T-helper 1 cell treated with Interleukin-12 subunit alpha and Interleukin-12 subunit beta and Interleukin-4 antibody, amounts not matched to agents 30 μg/mL and 1 μg/mL, for 36 hours (primary cell): ENCODE data around the gene KRTAP5-8.
"Not testable (repeated sequence)": the region's sequence is repeated elsewhere in the genome, so short reads cannot be mapped to it uniquely, and the experiment has no call there.

Experiments used
- H3K27ac Mint-ChIP-seq: one replicate; pipeline ENCODE4 v1.8.0; 2021; ENCODE audit warnings: mild to moderate bottlenecking, mixed read lengths
- H3K27me3 Mint-ChIP-seq: one replicate; pipeline ENCODE4 v1.8.0; 2021; ENCODE audit warnings: low read depth, mixed read lengths
- H3K36me3 Mint-ChIP-seq: one replicate; pipeline ENCODE4 v1.8.0; 2021; ENCODE audit warnings: low read depth, mixed read lengths
- H3K4me1 Mint-ChIP-seq: one replicate; pipeline ENCODE4 v1.8.0; 2021; ENCODE audit warnings: low read depth, mixed read lengths
- H3K4me3 Mint-ChIP-seq: one replicate; pipeline ENCODE4 v1.8.0; 2021; ENCODE audit warnings: mild to moderate bottlenecking, moderate library complexity, mixed read lengths
- H3K9me3 Mint-ChIP-seq: one replicate; pipeline ENCODE4 v1.8.0; 2021; ENCODE audit warnings: mixed read lengths

Gene KRTAP5-8

DNA sequence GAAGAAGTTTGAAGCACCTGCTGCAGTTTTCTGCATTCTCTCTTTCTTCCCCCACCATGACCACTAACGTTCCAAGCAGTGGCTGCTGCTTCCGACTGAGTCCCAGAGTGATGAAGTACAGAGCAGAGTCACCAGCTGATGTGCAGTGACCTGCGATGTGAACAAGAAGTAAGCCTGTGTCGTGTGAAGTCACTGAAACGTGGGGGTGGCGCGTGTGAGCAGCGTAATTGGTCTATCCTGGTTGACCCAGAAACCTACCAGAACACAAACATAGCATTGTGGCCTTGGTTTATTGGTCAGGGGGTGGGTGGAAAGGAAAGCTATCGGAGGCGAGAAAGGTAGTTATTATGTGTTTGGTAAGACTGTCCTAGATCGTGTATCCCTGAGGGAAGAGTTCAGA, 7.2 kb upstream of the KRTAP5-8 start:
- Mint-ChIP-seq H3K4me1 (no peaks in the 10 kb centered on the region), H3K27ac (no peak overlapping the region), H3K27me3 (no peaks in the 10 kb centered on the region), H3K9me3 (no peaks in the 10 kb centered on the region), H3K4me3 (no peak overlapping the region), H3K36me3 (no peaks in the 10 kb centered on the region)

DNA sequence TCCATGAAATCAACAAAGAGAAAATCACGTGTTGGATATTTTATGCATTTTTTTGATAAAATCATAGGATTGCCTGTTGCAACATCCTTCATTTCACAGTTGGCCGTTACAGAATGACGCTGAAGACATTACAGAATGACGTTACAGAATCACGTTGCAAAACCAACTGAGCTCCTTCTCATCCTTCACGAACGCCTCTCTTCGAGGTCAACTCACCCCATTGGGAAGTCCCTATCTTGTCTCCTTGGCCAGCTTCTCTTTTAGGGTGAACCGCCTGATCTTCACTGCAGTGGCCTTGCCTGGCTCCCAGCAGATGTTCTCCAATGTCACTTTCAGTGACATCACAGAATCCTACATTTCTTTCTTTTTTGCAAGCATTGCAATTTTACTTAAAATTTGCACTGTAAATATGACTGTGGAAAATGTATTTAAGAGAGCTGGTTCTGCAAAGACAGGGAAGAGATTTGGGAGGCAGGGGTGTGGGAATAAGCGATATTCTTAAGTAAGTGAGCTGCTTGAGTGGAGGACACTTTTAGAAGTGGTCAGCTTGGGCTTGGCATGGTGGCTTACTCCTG, 5.7 kb upstream of the KRTAP5-8 start:
- H3K9me3 Mint-ChIP-seq = no peaks in the 10 kb centered on the region
- no peak overlapping the region for H3K27ac Mint-ChIP-seq
- no peaks in the 10 kb centered on the region for H3K4me1 Mint-ChIP-seq
- no peaks in the 10 kb centered on the region for H3K36me3 Mint-ChIP-seq
- no peaks in the 10 kb centered on the region for H3K27me3 Mint-ChIP-seq
- H3K4me3 Mint-ChIP-seq = no peak overlapping the region

DNA sequence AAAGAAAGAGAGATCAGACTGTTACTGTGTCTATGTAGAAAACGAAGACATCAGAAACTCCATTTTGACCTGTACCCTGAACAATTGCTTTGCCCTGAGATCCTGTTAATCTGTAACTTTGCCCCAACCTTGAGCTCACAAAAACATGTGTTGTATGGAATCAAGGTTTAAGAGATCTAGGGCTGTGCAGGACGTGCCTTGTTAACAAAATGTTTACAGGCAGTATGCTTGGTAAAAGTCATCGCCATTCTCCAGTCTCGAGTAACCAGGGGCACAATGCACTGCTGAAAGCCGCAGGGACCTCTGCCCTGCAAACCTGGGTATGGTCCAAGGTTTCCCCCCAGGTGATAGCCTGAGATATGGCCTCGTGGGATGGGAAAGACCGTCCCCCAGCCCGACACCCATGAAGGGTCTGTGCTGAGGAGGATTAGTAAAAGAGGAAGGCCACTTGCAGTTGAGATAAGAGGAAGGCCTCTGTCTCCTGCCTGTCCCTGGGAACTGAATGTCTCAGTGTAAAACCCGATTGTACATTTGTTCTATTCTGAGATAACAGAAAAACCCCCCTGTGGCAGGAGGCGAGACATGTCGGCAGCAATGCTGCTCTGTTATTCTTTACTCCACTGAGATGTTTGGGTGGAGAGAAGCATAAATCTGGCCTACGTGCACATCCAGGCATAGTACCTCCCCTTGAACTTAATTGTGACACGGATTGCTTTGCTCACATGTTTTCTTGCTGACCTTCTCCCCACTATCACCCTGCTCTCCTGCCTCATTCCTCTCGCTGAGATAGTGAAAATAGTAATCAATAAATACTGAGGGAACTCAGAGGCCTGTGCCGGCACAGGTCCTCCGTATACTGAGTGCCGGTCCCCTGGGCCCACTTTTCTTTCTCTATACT, 2.9 kb upstream of the KRTAP5-8 start:
- H3K9me3 Mint-ChIP-seq, H3K27ac Mint-ChIP-seq, H3K4me3 Mint-ChIP-seq, H3K27me3 Mint-ChIP-seq, H3K4me1 Mint-ChIP-seq, H3K36me3 Mint-ChIP-seq: not testable (repeated sequence)

DNA sequence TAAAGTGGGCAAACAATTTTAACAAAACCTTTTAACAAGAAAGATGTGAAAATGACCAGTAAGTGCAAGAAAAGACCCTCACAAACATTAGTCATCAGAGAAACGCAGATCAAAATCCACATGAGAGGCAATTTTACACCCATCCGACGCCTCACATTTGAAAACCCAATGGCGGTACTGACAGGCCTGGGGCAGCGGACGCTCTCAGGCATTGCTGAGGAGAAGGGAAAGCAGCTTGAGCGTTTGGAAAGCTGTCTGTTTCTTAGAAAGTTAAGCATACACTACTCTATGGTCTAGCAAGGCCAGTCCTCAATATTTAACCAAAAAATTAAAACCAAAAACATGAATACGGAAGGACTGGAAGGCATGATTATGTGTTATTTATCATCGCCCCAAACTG, 2.0 kb upstream of the KRTAP5-8 start:
- no peak overlapping the region for H3K4me3 Mint-ChIP-seq
- H3K27ac Mint-ChIP-seq = no peak overlapping the region
- no peaks in the 10 kb centered on the region for H3K27me3 Mint-ChIP-seq
- no peaks in the 10 kb centered on the region for H3K36me3 Mint-ChIP-seq
- H3K9me3 Mint-ChIP-seq = peaks cover 4% of the 10 kb centered on the region
- no peaks in the 10 kb centered on the region for H3K4me1 Mint-ChIP-seq

DNA sequence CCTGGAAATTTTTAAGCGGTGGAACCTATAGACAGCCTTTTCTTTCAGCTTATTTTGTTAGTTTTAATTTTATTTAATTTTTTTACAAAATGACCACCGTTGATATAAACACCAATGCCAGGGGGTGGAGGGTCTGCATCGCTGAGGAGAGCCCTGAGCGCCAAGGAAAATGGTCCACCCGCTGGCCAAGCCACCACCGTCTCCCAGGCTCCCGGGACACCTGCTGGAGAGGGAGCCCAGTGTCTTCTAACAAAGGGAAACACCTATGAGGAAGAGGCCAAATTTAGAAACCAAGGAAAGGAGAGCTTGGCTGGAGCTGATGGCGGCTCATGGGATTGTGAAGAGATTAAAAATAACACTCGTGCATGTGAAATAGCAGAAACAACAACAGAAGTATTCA, 288 bp upstream of the KRTAP5-8 start:
- H3K27me3 Mint-ChIP-seq = no peaks in the 10 kb centered on the region
- H3K9me3 Mint-ChIP-seq = peaks cover 11% of the 10 kb centered on the region
- no peak overlapping the region for H3K4me3 Mint-ChIP-seq
- H3K27ac Mint-ChIP-seq = no peak overlapping the region
- H3K36me3 Mint-ChIP-seq = no peaks in the 10 kb centered on the region
- H3K4me1 Mint-ChIP-seq = no peaks in the 10 kb centered on the region

DNA sequence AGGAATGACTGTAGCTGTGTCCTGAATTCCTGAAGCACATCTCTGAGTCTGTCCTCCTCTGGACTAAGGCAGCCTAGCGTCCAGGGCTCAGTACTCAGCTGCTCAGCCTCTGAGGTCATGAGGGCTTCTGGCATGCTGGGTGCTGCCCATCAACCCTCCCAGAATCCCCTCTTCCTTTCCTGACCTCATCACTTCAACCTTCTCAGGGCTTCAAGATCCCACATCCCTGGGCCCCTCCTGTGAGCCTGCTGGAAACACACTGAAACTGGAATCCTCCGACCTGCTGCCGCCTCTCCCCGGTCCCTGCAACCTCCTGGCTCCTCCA, 803 bp downstream of the KRTAP5-8 start:
- Mint-ChIP-seq H3K36me3 (no peaks in the 10 kb centered on the region), H3K9me3 (peaks cover 11% of the 10 kb centered on the region), H3K27me3 (no peaks in the 10 kb centered on the region), H3K4me1 (no peaks in the 10 kb centered on the region), H3K4me3 (no peak overlapping the region), H3K27ac (no peak overlapping the region)

DNA sequence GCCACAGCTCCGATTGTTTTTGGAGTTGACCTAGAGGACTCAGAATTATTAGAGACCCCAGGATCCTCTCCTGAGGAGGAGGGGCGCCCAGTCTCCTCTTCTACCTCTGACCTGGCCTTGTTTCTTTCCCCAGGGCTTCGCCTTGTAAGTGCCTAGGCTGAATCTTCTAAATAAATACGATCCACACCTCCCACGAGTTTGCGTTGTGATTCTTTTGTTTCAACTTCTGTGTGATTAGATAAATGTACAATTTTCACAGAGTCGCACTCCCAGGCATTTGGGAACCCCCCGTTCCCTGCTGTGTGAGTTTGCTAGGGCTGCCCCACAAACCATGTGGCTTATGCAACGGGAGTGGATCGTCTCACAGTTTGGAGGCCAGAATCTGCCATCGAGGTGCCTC, 1.2 kb downstream of the KRTAP5-8 start:
- Mint-ChIP-seq H3K9me3 (peaks cover 11% of the 10 kb centered on the region), H3K4me3 (no peak overlapping the region), H3K36me3 (no peaks in the 10 kb centered on the region), H3K4me1 (peaks cover 1% of the 10 kb centered on the region), H3K27me3 (no peaks in the 10 kb centered on the region), H3K27ac (no peak overlapping the region)

DNA sequence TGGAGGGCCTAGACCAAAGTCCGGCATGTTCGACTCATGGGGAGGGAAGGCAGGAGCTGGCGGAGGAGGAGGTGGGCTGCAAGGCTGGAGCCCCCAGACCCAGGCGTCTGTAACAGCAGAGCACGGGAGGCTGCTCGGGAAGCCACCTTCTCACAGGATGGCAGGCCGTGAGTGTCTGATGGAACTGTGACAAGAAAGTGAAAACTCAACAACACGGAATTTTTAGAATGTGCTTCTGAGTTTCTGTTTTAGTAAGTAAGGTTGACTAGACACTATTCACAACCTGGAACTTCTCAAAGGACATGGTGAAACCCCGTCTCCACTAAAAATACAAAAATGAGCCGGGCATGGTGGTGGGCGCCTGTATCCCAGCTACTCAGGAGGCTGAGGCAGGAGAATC, 2.1 kb downstream of the KRTAP5-8 start:
- not testable (repeated sequence) for H3K27ac Mint-ChIP-seq, H3K4me3 Mint-ChIP-seq, H3K27me3 Mint-ChIP-seq, H3K4me1 Mint-ChIP-seq, H3K36me3 Mint-ChIP-seq
- H3K9me3 Mint-ChIP-seq = peaks cover 13% of the 10 kb centered on the region

DNA sequence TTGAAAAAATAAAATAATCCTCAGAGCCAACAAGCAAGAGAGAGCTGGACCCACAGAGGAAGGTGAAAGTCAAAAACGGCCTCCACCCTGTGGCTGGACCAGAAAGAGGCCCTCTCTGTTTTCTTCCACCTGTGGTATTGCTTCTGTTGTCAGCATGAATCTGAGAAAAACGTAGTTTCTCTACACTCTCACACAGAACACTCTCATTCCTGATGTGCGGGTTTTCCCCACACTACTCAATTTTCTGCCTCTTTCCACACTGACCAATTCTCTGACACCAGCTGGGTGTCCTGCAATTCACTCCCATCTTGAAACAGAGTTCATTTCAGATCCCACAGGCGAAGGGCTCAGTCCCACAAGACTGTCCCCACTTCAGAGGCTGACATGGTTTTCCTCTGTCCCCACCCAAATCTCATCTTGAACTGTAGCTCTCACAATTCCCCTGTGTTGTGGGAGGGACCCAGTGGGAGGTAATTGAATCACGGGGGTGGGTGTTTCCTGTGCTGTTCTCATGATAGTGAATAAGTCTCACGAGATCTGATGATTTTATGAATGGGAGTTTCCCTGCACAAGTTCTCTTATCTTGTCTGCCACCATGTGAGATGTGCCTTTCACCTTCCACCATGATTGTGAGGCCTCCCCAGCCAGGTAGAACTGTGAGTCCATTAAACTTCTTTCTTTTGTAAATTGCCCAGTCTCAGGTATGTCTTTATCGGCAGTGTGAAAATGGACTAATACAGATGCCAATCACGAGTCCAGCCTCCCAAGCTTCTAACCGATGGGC, 2.9 kb downstream of the KRTAP5-8 start:
- H3K36me3 Mint-ChIP-seq, H3K4me3 Mint-ChIP-seq, H3K4me1 Mint-ChIP-seq, H3K27me3 Mint-ChIP-seq, H3K27ac Mint-ChIP-seq: not testable (repeated sequence)
- H3K9me3 Mint-ChIP-seq = peaks cover 16% of the 10 kb centered on the region

DNA sequence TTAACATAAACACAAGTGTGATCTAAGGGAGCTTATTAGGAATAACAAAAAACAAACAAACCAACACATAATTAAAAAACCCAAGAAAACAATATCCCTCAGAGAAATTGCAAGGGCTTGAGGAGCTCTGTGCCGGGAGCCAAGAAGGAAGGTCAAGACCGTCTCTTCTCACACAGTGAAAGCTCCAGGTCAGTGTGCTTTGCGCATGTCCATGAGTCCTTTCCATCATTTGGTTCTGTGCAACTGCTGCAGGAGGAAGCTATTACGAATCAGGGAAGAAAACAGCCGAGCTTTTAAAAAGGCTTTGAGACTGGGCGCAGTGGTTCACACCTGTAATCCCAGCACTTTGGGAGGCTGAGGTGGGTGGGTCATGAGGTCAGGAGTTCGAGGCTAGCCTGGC, 4.6 kb downstream of the KRTAP5-8 start:
- H3K27ac Mint-ChIP-seq = no peak overlapping the region
- H3K36me3 Mint-ChIP-seq = no peaks in the 10 kb centered on the region
- H3K9me3 Mint-ChIP-seq = peaks cover 16% of the 10 kb centered on the region
- no peak overlapping the region for H3K4me3 Mint-ChIP-seq
- H3K27me3 Mint-ChIP-seq = no peaks in the 10 kb centered on the region
- peaks cover 1% of the 10 kb centered on the region for H3K4me1 Mint-ChIP-seq

DNA sequence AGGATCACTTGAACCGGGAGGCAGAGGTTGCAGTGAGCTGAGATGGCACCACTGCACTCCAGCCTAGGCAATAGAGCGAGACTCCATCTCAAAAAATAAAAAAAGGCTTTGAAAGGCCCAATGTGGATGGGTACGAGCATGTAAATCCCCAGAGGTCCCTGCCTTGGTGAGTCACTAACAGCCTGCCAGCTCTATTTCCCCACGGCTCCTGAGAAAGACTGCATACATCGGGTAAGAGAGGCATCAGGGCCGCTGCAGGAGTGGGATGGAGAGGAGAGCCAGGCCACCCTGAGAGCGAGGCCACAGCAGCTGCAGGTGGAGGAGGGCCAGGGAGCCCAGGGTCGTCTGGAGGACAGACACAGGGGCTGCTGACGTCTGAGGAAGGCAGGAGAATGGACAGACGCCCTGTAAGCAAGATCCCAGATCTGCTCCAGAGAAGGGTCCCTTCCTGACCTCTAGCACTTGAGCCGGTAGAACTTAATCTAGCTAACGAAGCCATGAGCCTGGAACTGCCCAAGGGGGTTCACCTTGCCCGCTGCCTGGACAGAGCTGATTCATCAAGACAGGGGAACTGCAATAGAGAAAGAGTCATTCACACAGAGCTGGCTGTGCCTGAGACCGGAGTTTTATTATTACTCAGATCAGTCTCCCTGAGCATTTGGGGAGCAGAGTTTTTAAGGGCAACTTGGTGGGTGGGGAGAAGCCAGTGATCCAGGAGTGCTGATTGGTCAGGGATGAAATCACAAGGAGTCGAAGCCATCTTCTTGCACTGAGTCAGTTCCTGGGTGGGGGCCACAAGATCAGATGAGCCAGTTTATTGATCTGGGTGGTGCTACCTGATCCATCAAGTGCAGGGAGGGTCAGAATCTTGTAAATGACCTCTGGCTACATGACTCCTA, 5.3 kb downstream of the KRTAP5-8 start:
- H3K36me3 Mint-ChIP-seq = no peaks in the 10 kb centered on the region
- no peak overlapping the region for H3K27ac Mint-ChIP-seq
- H3K4me3 Mint-ChIP-seq = no peak overlapping the region

DNA sequence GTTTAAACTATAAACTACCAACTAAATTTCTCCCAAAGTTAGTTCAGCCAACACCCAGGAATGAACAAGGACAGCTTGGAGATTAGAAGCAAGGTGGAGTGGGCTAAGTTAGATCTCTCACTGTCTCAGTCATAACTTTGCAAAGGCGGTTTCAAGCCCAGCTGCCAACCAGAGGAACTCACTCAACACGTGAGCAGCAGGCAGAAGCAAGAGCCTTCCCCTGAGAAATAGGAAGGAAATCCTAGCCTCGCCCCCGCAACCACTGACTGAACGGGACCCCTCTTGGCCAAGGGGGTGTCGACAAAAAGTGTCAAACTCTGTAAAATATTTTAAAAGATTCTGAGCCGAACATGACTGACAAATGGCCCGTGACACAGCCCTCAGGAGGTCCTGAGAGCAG, 6.0 kb downstream of the KRTAP5-8 start:
- H3K36me3 Mint-ChIP-seq = no peaks in the 10 kb centered on the region
- no peaks in the 10 kb centered on the region for H3K27me3 Mint-ChIP-seq
- no peak overlapping the region for H3K4me3 Mint-ChIP-seq
- H3K27ac Mint-ChIP-seq = no peak overlapping the region
- H3K9me3 Mint-ChIP-seq = peaks cover 16% of the 10 kb centered on the region
- peaks cover 1% of the 10 kb centered on the region for H3K4me1 Mint-ChIP-seq

More for the DNA sequence above, 5.3 kb downstream of the KRTAP5-8 start:
- Mint-ChIP-seq H3K4me1 (peaks cover 1% of the 10 kb centered on the region), H3K9me3 (peaks cover 16% of the 10 kb centered on the region), H3K27me3 (no peaks in the 10 kb centered on the region)

DNA sequence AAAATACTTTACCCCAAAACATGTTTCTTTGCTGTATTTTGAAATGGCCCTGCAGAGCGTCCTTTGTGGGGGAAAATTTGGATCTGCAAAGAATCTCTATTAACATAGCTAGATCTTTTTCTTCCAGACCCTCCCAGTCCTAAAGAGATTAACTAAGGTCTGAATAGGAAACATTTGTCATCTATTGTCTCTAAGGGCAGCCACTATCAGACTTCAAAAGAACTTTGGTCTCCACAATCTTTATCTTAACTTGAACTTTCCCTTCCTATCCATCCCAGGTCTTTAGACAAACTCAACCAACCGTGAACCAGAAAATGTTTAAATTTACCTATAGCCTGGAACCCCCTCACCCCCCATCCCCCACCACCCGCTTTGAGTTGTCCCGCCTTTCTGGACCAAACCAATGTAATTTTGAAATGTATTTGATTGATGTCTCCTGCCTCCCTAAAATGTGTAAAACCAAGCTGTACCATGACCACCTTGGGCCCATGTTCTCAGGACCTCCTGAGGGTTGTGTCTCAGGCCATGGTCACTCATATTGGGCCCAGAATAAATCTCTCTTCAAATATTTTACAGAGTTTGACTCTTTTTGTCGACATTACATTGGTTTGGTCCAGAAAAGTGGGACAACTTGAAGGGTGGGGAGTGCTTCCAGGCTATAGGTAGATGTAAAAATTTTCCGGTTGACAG, 6.8 kb downstream of the KRTAP5-8 start:
- no peak overlapping the region for H3K27ac Mint-ChIP-seq
- peaks cover 16% of the 10 kb centered on the region for H3K9me3 Mint-ChIP-seq
- no peak overlapping the region for H3K4me3 Mint-ChIP-seq
- H3K4me1 Mint-ChIP-seq = peaks cover 1% of the 10 kb centered on the region
- H3K27me3 Mint-ChIP-seq = no peaks in the 10 kb centered on the region
- no peaks in the 10 kb centered on the region for H3K36me3 Mint-ChIP-seq
